Body of pancreas (tissue), 4 donors: ENCODE measurements around the gene SC5D.

Experiments used
- POLR2A ChIP-seq, 3 donors: fragments of 450-650 bp; IDR thresholded peaks; one replicate each; pipeline ENCODE4 v1.6.1; 2016; ENCODE audit warnings: antibody characterized with exemption in 3 of 3, mild to moderate bottlenecking in 2 of 3
- TF ChIP-seq, protein P1 (sequence below), 7 experiments: fragments of 450-650 bp in 4 of 7; fragments of 200-600 bp in 3 of 7; sonication (generic) in 3 of 7; IDR thresholded peaks; one replicate each; pipeline ENCODE4 v1.5.1; 2016 to 2019; ENCODE audit warnings: antibody characterized with exemption in 7 of 7

DNA sequence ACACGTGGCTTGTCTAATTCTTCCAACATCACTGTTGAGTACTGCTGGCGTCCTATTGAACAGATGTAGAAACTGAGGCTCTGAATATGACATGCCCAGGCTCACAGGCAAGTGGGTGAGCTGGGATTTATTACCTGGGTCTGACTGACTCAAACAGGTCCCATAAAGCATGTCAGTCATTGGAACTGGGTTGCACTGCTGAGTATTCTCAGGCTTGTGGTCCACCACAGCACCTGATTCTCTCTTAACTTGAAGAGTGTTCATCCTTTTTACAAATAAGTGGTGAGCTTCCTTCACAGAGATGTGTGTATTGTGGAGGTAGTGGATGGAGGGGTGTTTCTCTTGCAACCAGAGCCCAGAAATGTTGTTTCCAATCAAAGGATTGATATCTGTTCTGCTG, 44.5 kb downstream of the SC5D start:
- TF ChIP-seq, protein P1, sequence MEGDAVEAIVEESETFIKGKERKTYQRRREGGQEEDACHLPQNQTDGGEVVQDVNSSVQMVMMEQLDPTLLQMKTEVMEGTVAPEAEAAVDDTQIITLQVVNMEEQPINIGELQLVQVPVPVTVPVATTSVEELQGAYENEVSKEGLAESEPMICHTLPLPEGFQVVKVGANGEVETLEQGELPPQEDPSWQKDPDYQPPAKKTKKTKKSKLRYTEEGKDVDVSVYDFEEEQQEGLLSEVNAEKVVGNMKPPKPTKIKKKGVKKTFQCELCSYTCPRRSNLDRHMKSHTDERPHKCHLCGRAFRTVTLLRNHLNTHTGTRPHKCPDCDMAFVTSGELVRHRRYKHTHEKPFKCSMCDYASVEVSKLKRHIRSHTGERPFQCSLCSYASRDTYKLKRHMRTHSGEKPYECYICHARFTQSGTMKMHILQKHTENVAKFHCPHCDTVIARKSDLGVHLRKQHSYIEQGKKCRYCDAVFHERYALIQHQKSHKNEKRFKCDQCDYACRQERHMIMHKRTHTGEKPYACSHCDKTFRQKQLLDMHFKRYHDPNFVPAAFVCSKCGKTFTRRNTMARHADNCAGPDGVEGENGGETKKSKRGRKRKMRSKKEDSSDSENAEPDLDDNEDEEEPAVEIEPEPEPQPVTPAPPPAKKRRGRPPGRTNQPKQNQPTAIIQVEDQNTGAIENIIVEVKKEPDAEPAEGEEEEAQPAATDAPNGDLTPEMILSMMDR (IDR thresholded peaks at IDR 0.05), result no peak
- no peak for TF ChIP-seq POLR2A (IDR thresholded peaks at IDR 0.05)
